Measurements from ENCODE around the gene SNAP25.

Gene SNAP25

DNA sequence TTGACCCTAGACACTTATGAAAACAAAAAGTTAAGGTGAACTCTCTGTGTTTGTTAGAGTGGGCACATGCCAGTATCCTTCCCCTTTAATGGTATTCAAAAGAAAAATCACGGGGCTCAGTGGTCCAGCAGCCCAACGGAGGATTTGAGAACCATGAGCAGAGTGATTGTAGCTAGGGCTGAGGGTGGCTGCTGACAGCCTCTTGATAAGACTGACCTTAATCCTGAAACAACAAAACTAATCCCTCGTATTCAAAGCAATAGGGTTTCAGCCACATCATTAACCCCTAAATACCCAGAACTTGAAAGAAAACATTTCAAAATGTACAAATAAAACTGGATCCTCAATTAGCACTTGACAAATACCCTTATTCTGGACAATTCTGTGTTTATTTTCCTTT lies 95.1 kb downstream of the SNAP25 start:
- ATAC-seq (replicated peaks) (no peak), DNase-seq (no peak)
- peaks cover 10 to 12% of the 10 kb centered on the region in 2 donors for H3K9me3 Mint-ChIP-seq
- H3K27ac Mint-ChIP-seq: no peak overlapping the region
- H3K4me1 Mint-ChIP-seq: no peaks in the 10 kb centered on the region
- H3K36me3 Mint-ChIP-seq: no peaks in the 10 kb centered on the region
- no peak overlapping the region for H3K4me3 Mint-ChIP-seq
- H3K27me3 Mint-ChIP-seq: peaks cover 7 to 10% of the 10 kb centered on the region in 2 donors

DNA sequence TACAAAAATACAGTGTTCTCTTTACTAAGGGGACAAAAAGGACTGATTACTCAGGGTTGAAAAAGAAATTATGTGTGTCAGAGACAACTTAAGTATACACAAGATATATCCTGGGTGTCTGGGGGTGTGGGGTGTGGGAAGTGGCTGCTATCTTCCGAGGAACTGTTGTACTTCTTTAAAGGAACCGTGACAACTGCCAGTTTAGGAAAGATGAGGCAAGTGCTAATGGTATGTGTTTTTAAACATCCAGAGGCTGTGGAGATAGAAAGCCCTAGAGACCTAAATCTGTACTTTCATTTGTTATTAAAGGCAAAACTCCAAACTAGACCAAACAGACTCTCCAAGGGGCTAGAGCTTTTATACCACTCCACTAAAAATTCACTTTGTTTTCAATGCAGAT lies 95.6 kb downstream of the SNAP25 start:
- DNase-seq (no peak), ATAC-seq (replicated peaks) (no peak)
- Mint-ChIP-seq H3K4me3 (no peak overlapping the region), H3K4me1 (no peaks in the 10 kb centered on the region), H3K36me3 (no peaks in the 10 kb centered on the region), H3K9me3 (peaks cover 7 to 12% of the 10 kb centered on the region in 2 donors), H3K27ac (no peak overlapping the region), H3K27me3 (peaks cover 4 to 10% of the 10 kb centered on the region in 2 donors)

DNA sequence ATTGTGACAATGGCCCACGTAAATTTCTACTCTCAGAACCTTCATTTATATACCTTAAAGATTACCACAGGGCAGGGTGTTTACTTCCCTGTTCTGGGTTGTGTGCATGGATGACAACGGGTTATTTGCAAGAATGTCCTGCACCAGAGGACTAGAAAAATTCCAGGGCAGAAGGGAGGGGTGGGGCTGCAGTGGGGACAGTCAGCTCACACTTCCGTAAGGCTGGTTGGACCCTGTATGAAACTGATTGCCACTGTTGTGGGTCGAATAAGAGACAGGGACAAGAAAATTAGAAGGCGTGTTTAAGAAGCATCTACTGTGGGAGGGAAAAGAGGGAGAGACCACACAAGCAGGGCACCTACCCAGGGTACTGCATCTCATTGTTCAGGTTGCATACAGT lies 96.5 kb downstream of the SNAP25 start:
- H3K27ac Mint-ChIP-seq: no peak overlapping the region
- ATAC-seq (replicated peaks): no peak
- H3K27me3 Mint-ChIP-seq: peaks cover 0 to 8% of the 10 kb centered on the region in 2 donors
- H3K9me3 Mint-ChIP-seq: peaks cover 7 to 12% of the 10 kb centered on the region in 2 donors
- DNase-seq: no peak
- no peaks in the 10 kb centered on the region for H3K4me1 Mint-ChIP-seq
- H3K36me3 Mint-ChIP-seq: no peaks in the 10 kb centered on the region
- H3K4me3 Mint-ChIP-seq: no peak overlapping the region

DNA sequence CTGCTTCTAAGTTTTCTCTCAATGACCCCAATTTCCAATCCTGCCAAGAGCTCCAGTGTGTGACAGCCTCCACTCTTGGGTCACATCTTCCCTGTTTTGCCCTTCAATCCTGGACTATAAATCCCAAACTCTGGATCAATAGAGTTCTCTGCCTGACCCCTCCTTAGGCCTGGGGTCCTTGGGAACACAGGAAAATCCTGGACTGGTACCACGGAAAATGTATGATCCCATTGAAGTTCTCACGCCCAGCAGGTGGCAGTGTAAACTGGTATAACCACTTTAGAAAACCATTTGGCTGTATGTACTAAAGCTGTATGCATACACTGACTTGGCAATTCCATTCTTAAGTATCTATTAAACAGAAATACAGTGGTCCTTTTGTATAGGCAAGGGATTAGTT lies 98.0 kb downstream of the SNAP25 start:
- H3K4me1 Mint-ChIP-seq: no peaks in the 10 kb centered on the region
- peaks cover 7 to 12% of the 10 kb centered on the region in 2 donors for H3K9me3 Mint-ChIP-seq
- no peak overlapping the region for H3K27ac Mint-ChIP-seq
- DNase-seq (no peak), ATAC-seq (replicated peaks) (no peak)
- no peaks in the 10 kb centered on the region for H3K36me3 Mint-ChIP-seq
- peaks cover 0 to 6% of the 10 kb centered on the region in 2 donors for H3K27me3 Mint-ChIP-seq
- H3K4me3 Mint-ChIP-seq: no peak overlapping the region

DNA sequence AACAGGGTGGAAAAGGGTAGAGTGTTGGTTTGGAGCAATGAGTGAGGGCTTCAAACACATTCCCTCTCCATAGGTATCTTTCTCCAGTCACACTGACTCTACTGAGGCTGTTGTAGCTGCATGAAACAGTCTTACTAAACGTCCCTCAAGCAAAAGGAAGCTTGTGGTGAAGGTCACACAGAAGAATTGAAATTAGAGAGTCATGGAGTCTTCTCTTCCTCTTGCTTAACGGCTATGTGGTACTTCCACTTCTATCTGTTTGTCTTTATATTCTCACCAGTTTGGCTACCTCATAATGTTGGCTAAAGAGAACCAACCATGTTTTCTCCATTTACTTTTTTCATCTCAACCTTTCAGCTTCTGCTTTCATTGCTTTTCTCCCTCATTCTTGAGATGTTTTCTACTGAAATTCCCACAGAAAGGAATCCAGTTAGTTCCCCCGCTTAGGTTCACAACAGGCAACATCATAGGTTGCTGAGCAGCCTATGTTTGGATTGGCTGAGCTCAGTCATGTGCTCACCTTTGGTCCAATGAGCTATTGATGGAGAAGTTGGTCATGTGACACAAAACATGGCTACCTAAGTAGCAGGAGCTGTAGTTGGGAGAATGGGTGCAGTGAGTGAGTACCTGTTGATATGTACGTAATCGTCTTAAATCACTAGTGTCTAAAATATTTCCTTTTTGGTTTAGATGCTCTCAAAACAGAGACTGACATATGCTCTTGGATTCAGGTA lies 99.8 kb downstream of the SNAP25 start:
- Mint-ChIP-seq H3K9me3 (peaks cover 7 to 12% of the 10 kb centered on the region in 2 donors), H3K4me3 (no peak overlapping the region), H3K27ac (no peak overlapping the region), H3K4me1 (no peaks in the 10 kb centered on the region), H3K27me3 (peaks cover 6 to 12% of the 10 kb centered on the region in 2 donors), H3K36me3 (no peaks in the 10 kb centered on the region)
- no peak for DNase-seq
- ATAC-seq (replicated peaks): no peak

DNA sequence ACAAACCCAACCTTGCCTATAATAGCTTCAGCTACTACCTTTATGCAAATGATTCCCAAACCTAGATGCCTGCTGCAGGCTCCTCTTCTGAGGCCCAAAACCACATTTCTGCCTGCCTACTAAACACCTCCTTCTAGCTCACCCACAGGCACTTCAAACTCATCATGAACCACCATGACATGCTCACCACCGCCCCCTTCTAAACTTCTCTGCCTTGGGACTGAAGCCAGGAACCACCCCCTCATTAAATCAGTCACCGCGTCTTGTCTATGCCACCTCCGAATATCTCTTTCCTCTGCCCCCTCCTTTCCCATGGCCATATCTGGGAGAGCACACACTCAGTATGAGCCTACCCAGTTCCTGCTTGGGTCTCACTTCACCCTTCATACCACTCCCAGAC lies 101.2 kb downstream of the SNAP25 start:
- peaks cover 7 to 12% of the 10 kb centered on the region in 2 donors for H3K9me3 Mint-ChIP-seq
- no peaks in the 10 kb centered on the region for H3K36me3 Mint-ChIP-seq
- no peaks in the 10 kb centered on the region for H3K4me1 Mint-ChIP-seq
- ATAC-seq (replicated peaks) (no peak), DNase-seq (no peak)
- peaks cover 6 to 18% of the 10 kb centered on the region in 2 donors for H3K27me3 Mint-ChIP-seq
- no peak overlapping the region for H3K4me3 Mint-ChIP-seq
- H3K27ac Mint-ChIP-seq: no peak overlapping the region

DNA sequence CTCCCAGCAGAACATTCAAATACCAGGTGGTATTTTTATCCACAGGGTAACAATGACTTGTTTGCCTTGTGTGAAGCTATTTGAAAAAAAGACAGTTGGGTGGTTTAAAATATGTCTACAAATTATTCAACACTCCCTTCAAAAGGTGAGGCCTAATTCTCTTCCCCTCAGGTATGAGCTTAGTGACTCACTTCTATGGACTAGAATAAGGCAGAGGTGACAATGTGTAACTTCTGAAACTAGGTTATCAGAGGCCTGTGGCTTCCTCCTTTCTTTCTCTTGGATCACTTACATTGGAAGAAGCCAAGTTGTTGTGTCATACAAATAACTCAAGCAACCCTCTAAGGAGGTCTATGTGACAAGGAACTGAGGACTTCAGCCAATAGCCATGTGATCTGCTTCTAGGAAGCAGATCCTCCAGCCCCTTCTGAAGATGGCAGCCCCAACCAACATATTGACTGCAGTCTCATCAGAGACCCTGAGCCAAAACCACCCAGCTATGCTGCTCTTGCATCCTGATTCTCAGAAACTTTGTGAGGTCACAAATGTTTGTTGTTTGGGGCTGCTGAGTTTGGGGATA lies 102.6 kb downstream of the SNAP25 start:
- H3K9me3 Mint-ChIP-seq: peaks cover 4 to 9% of the 10 kb centered on the region in 2 donors
- no peaks in the 10 kb centered on the region for H3K36me3 Mint-ChIP-seq

DNA sequence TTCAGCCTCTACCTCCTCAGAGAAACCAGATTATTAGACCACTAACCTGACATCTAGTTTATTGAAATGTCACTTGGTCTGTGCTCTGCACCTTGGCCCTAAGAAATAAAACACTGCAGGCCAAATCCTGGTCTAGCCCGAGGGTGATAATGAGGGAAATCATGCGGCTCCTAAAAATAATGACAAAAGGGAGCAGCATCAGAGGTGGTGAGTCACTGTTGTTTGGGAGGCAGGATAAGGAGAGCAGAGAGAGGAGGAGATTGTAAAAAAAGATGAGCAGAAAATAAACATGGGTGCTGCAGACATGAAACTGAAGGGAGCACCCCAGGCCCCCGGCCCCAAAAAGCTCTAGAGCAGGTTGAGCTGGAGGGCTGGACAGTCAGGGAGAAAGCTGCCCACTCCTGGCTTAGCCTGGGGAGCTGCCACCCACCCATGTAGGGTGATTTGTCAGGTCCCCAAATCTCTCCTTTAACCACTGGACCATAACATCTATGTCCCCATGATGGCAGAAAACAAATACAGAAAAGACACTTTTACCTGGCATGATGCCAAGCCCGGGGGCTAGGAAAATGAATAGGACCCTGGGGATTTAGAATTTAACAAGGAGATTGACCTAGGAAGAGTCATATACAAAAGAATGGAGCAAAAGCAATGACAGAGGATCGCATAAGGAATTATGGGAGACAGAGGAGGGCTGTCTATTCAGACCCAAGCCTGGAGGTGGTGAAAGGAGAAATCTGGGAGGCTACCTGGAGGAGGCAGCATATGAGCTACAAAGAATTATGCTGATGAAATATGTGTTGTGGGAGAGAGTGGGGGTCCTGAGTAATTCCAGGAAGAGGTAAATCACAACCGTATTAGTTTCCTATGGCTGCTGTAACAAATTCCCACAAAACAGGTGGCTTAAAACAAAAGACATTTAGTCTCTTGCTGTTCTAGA lies 103.7 kb downstream of the SNAP25 start:
- no peaks in the 10 kb centered on the region for H3K4me1 Mint-ChIP-seq
- H3K4me3 Mint-ChIP-seq: no peak overlapping the region
- ATAC-seq (replicated peaks) (no peak), DNase-seq (no peak)
- H3K27ac Mint-ChIP-seq: no peak overlapping the region
- peaks cover 6 to 18% of the 10 kb centered on the region in 2 donors for H3K27me3 Mint-ChIP-seq
- peaks cover 0 to 2% of the 10 kb centered on the region in 2 donors for H3K9me3 Mint-ChIP-seq
- no peaks in the 10 kb centered on the region for H3K36me3 Mint-ChIP-seq

More for the DNA sequence above, 102.6 kb downstream of the SNAP25 start:
- no peak overlapping the region for H3K27ac Mint-ChIP-seq
- DNase-seq (no peak), ATAC-seq (replicated peaks) (no peak)
- H3K4me3 Mint-ChIP-seq: no peak overlapping the region
- H3K27me3 Mint-ChIP-seq: peaks cover 6 to 18% of the 10 kb centered on the region in 2 donors
- H3K4me1 Mint-ChIP-seq: no peaks in the 10 kb centered on the region

DNA sequence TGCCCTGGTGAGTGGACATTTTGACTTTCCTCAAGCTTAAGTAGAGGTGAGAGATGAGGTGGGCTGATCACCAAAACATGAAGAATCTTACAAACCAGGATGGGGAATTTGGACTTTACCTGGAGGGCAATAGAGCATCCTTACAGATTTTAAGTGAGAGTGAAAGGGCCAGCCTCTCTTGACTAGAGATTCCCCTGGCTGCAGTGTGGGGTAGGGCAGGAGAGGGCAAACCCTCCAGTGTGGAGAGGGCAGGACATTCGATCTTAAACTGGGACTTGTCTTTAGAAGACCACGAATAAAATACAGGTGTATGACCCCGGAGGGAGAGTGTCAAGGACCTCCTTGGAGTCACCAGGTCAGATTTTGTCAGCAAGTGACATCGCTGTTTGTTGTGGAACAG lies 105.1 kb downstream of the SNAP25 start:
- no peaks in the 10 kb centered on the region for H3K36me3 Mint-ChIP-seq
- no peak overlapping the region for H3K4me3 Mint-ChIP-seq
- no peak for ATAC-seq (replicated peaks)

DNA sequence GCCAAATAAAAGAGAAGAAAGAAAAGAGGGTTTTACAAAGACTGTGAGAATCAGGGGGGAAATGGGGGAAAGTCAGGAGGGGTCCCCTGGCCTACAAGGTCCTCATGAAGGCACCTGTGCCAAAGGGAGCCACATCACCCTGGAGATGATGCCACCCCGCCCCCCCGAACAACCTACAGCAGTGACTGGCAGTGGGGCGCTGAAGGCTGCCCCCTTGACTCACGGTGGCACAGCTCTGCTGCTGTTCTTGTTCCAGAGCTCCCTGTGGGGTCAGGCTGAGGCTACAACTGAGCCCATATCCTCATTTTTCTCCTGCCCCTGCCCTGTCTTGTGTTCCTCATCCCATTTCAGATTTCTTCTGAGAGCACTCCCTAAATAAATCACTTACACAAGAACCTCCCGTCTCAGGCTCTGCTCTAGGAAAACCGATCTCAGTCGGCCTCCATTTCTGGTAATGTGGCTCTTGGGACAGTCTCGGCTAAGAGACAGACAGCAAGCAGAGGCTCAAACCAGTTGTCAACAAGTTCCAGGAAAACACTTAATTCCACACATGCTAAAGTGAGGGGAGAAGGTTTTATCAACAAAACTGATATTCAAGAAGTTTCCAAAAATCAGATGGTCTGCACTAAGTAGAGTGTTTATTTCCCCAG lies 105.7 kb downstream of the SNAP25 start:
- H3K27ac Mint-ChIP-seq: no peak overlapping the region
- ATAC-seq (replicated peaks) (no peak), DNase-seq (no peak)
- H3K27me3 Mint-ChIP-seq: peaks cover 6 to 18% of the 10 kb centered on the region in 2 donors
- H3K36me3 Mint-ChIP-seq: no peaks in the 10 kb centered on the region
- no peaks in the 10 kb centered on the region for H3K9me3 Mint-ChIP-seq
- H3K4me1 Mint-ChIP-seq: no peaks in the 10 kb centered on the region
- no peak overlapping the region for H3K4me3 Mint-ChIP-seq

More for the DNA sequence above, 105.1 kb downstream of the SNAP25 start:
- H3K27me3 Mint-ChIP-seq: peaks cover 6 to 18% of the 10 kb centered on the region in 2 donors
- H3K27ac Mint-ChIP-seq: no peak overlapping the region
- H3K4me1 Mint-ChIP-seq: no peaks in the 10 kb centered on the region
- DNase-seq: no peak
- H3K9me3 Mint-ChIP-seq: no peaks in the 10 kb centered on the region

DNA sequence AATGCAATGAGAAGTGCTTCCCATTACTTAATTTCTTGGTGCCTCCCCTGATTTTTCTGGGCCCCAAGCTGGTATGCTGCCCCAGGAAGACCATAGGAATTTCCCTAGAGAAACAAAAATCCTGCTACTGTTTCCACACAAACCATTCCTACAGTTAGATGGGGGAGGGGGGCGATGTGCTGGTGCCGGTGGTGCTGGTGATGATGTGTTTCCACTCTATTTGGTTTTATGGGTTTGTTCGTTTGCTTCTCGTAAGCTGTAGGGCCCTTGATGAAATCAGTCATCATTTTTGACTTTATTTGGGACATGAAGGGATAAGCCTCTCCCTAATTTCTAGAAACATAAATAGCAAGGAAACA lies 110.2 kb downstream of the SNAP25 start:
- DNase-seq: no peak
- no peak overlapping the region for H3K27ac Mint-ChIP-seq
- no peaks in the 10 kb centered on the region for H3K4me1 Mint-ChIP-seq
- ATAC-seq (replicated peaks): no peak
- no peaks in the 10 kb centered on the region for H3K36me3 Mint-ChIP-seq
- no peaks in the 10 kb centered on the region for H3K9me3 Mint-ChIP-seq
- H3K27me3 Mint-ChIP-seq: peaks cover 0 to 2% of the 10 kb centered on the region in 2 donors
- H3K4me3 Mint-ChIP-seq: no peak overlapping the region

DNA sequence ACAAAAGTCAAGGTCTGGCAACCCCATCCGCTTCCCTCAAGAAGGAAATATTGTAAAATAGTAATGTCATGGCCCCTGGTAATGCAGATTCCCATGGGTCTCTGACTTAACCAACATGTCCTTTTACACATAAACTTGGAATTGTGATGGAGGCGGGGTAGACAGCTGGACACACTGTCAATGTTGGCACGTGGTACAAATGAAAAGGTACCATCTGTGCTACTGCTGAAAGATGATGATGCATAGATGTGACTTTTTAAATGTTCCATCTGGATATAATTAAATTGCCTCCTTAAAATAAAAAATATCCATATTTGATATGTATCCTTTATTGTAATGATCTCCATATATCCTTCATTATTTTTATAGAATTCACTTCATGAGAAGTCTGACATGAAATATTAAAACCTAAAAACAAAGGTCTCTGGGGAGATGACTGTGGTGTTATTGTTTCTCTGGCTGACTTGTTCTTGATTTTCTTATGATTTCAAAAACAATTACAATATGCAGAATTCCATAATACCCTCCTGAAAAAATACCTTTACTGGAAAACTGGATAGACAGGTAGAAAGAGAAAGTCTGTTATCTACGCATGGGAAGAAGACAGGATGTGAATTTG lies 110.9 kb downstream of the SNAP25 start:
- H3K4me3 Mint-ChIP-seq: no peak overlapping the region
- DNase-seq (no peak), ATAC-seq (replicated peaks) (no peak)
- H3K4me1 Mint-ChIP-seq: no peaks in the 10 kb centered on the region
- no peaks in the 10 kb centered on the region for H3K27me3 Mint-ChIP-seq
- no peaks in the 10 kb centered on the region for H3K36me3 Mint-ChIP-seq
- H3K27ac Mint-ChIP-seq: no peak overlapping the region
- no peaks in the 10 kb centered on the region for H3K9me3 Mint-ChIP-seq

DNA sequence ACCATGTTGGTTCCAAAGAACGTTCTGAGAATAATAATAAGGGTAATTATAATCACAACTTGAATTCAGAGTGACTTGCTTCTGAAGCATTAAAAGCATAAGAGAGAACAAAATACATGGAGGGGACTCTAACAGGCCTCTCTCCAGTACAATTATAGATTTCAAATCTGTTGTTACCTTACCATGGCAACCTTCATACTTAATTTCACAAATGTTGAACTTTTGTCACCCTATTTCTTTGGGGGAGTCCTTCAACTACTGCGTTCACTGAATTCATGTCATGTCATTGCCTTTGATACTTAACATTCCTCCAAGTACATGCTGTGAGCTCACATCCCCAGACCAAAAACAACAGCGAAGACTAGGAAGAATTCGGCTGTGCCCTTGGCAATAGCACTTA lies 111.4 kb downstream of the SNAP25 start:
- no peaks in the 10 kb centered on the region for H3K27me3 Mint-ChIP-seq
- H3K27ac Mint-ChIP-seq: no peak overlapping the region
- no peaks in the 10 kb centered on the region for H3K4me1 Mint-ChIP-seq
- ATAC-seq (replicated peaks): no peak
- no peaks in the 10 kb centered on the region for H3K36me3 Mint-ChIP-seq
- no peak overlapping the region for H3K4me3 Mint-ChIP-seq
- no peak for DNase-seq
- H3K9me3 Mint-ChIP-seq: no peaks in the 10 kb centered on the region

Data from stimulated activated naive B cell treated with anti-CD40 and anti-IgM and Interleukin-4, amounts not matched to agents 10 μg/mL and 1 μg/mL and 100 μg/mL, for 72 hours (primary cell).